HG03442 (cell line): ENCODE data around the gene EML4.
"Not testable (repeated sequence)": the region's sequence is repeated elsewhere in the genome, so short reads cannot be mapped to it uniquely, and the experiment has no call there.

Experiments
- ATAC-seq: cut with Tn5 transposase; IDR thresholded peaks from one replicate; pipeline ENCODE4 v1.9.1; 2021; ENCODE audit warnings: mild to moderate bottlenecking, moderate library complexity; ENCODE audit not compliant: unreplicated experiment

Gene EML4

GRCh38 chr2:42328923-42329322, 159.8 kb downstream of the EML4 start:
- no peak for ATAC-seq

GRCh38 chr2:42329736-42330135, 160.6 kb downstream of the EML4 start:
- ATAC-seq: no peak

- no peak for ATAC-seq
These were observed 162.6 kb downstream of the EML4 start for GRCh38 chr2:42331569-42332284.

- ATAC-seq: no peak
These were observed 163.4 kb downstream of the EML4 start for GRCh38 chr2:42332575-42332974.

- ATAC-seq: no peak
These were observed 164.4 kb downstream of the EML4 start for GRCh38 chr2:42333579-42333978.

GRCh38 chr2:42334220-42334619, 165.1 kb downstream of the EML4 start:
- ATAC-seq: no peak

GRCh38 chr2:42334865-42335264, 165.7 kb downstream of the EML4 start:
- not testable (repeated sequence) for ATAC-seq

- no peak for ATAC-seq
These were observed 166.5 kb downstream of the EML4 start for GRCh38 chr2:42335514-42336104.

- no peak for ATAC-seq
These were observed 167.3 kb downstream of the EML4 start for GRCh38 chr2:42336361-42336965.

- ATAC-seq: no peak
These were observed 168.2 kb downstream of the EML4 start for GRCh38 chr2:42337356-42337820.

GRCh38 chr2:42337846-42338566, 168.9 kb downstream of the EML4 start:
- ATAC-seq: no peak

GRCh38 chr2:42338567-42339190, 169.5 kb downstream of the EML4 start:
- no peak for ATAC-seq

- no peak for ATAC-seq
These were observed 170.2 kb downstream of the EML4 start for GRCh38 chr2:42339191-42339912.

- no peak for ATAC-seq
These were observed 171.1 kb downstream of the EML4 start for GRCh38 chr2:42340045-42340937.

GRCh38 chr2:42340938-42341636, 171.9 kb downstream of the EML4 start:
- no peak for ATAC-seq

GRCh38 chr2:42342061-42342794, 173.1 kb downstream of the EML4 start:
- ATAC-seq: peak; percentile 90

GRCh38 chr2:42342795-42343241, 173.7 kb downstream of the EML4 start:
- ATAC-seq: peak; percentile 17

- ATAC-seq: no peak
These were observed 176.8 kb downstream of the EML4 start for GRCh38 chr2:42345986-42346385.
